BE2C (cell line): ENCODE data around the gene ELP5. TPM values are rescaled to one million over a fixed set of nuclear protein-coding genes. Genes with fewer than 3 reads are reported as not detected.

Source experiments
- DNase-seq: peaks from one replicate; pipeline ENCODE4 v3.0.0-alpha.2; 2020
- H3K27me3 ChIP-seq: fragments of 250-450 bp; sonication (Bioruptor Pico); 2 replicates; pipeline ENCODE4 v1.5.1; 2020; ENCODE audit warnings: mild to moderate bottlenecking
- H3K36me3 ChIP-seq: fragments of 250-450 bp; sonication (Bioruptor Pico); 2 replicates; pipeline ENCODE4 v1.5.1; 2020; ENCODE audit warnings: mild to moderate bottlenecking
- H3K4me1 ChIP-seq: fragments of 250-450 bp; sonication (Bioruptor Pico); 2 replicates; pipeline ENCODE4 v1.5.1; 2020
- H3K4me3 ChIP-seq: 2 replicates; pipeline ENCODE4 v1.5.1; 2011; ENCODE audit warnings: low read depth, low read length
- H3K9me3 ChIP-seq: fragments of 250-450 bp; sonication (Bioruptor Pico); 2 replicates; pipeline ENCODE4 v1.5.1; 2020
- CTCF ChIP-seq: IDR thresholded peaks from 2 replicates; pipeline ENCODE4 v1.5.1; 2012; ENCODE audit warnings: mild to moderate bottlenecking, low read depth, low read length
- polyA plus RNA-seq: library from polyadenylated mRNA; unstranded; fragments of >200 nt; gene quantifications from one replicate; pipeline ENCODE4 v1.2.1, GENCODE V29; 2012; ENCODE audit warnings: low read depth, missing spikeins; ENCODE audit not compliant: insufficient read length, insufficient read depth

The ELP5 gene
- 129 TPM for polyA plus RNA-seq

- Histone ChIP-seq H3K36me3 (no peaks in the 10 kb centered on the region), H3K4me3 (peak within 1 kb of the TSS; percentile 80), H3K9me3 (no peaks in the 10 kb centered on the region), H3K4me1 (no peaks in the 10 kb centered on the region; the same call in 1 of the 2 replicates), H3K27me3 (no peaks in the 10 kb centered on the region)
- DNase-seq = peak; percentile 90
- TF ChIP-seq CTCF = no peak
These were observed at the start of gene ELP5 for GRCh38 chr17:7252176-7253043. Gene ELP5 (plus strand): TSS chr17:7252215. CDS start chr17:7252551, 336 bp downstream.

- Histone ChIP-seq H3K4me3 (no peak overlapping the region), H3K4me1 (peaks cover 5% of the 10 kb centered on the region; the same call in 1 of the 2 replicates), H3K36me3 (no peaks in the 10 kb centered on the region), H3K9me3 (no peaks in the 10 kb centered on the region), H3K27me3 (no peaks in the 10 kb centered on the region)
- no peak for DNase-seq
- no peak for TF ChIP-seq CTCF
These were observed 48.6 kb upstream of the ELP5 start for GRCh38 chr17:7203391-7203790.

GRCh38 chr17:7204336-7204735 lies 47.7 kb upstream of the ELP5 start:
- no peak for TF ChIP-seq CTCF
- peak overlapping the region; percentile 58 for H3K4me3 ChIP-seq
- no peaks in the 10 kb centered on the region for H3K36me3 ChIP-seq
- peaks cover 5% of the 10 kb centered on the region; the same call in 1 of the 2 replicates for H3K4me1 ChIP-seq
- no peaks in the 10 kb centered on the region for H3K9me3 ChIP-seq
- DNase-seq = no peak
- no peaks in the 10 kb centered on the region for H3K27me3 ChIP-seq

- no peak for TF ChIP-seq CTCF
- Histone ChIP-seq H3K4me1 (peaks cover 5% of the 10 kb centered on the region; the same call in 1 of the 2 replicates), H3K27me3 (no peaks in the 10 kb centered on the region), H3K9me3 (no peaks in the 10 kb centered on the region), H3K4me3 (peak overlapping the region; percentile 58), H3K36me3 (no peaks in the 10 kb centered on the region)
- peak; percentile 94 for DNase-seq
These were observed 47.1 kb upstream of the ELP5 start for GRCh38 chr17:7204828-7205461.

- no peak for TF ChIP-seq CTCF
- Histone ChIP-seq H3K27me3 (no peaks in the 10 kb centered on the region), H3K4me1 (peaks cover 5% of the 10 kb centered on the region; the same call in 1 of the 2 replicates), H3K9me3 (no peaks in the 10 kb centered on the region), H3K36me3 (no peaks in the 10 kb centered on the region), H3K4me3 (no peak overlapping the region)
- no peak for DNase-seq
These were observed 46.5 kb upstream of the ELP5 start for GRCh38 chr17:7205561-7205960.
